Measurements from ENCODE around the gene RAB8B.

DNA sequence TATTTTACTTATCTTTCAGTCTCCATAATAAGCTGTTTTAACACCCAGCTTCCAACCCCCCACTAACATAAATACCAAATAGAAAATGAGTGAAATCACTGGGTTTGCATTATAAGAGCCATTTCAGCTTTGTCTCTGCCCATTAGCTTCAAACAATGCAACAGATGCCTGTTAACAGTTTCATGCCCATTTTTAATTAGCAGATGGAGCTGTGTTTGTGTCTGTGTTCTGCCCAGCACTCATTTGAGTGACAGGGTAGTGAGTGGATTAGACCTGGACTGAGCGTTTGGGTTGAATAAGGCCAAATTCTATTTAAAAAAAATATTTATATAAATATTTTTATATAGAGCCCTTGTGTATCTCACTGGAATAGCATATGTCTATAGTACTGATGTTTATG lies 7.4 kb downstream of the RAB8B start:
- TF ChIP-seq, protein P1, sequence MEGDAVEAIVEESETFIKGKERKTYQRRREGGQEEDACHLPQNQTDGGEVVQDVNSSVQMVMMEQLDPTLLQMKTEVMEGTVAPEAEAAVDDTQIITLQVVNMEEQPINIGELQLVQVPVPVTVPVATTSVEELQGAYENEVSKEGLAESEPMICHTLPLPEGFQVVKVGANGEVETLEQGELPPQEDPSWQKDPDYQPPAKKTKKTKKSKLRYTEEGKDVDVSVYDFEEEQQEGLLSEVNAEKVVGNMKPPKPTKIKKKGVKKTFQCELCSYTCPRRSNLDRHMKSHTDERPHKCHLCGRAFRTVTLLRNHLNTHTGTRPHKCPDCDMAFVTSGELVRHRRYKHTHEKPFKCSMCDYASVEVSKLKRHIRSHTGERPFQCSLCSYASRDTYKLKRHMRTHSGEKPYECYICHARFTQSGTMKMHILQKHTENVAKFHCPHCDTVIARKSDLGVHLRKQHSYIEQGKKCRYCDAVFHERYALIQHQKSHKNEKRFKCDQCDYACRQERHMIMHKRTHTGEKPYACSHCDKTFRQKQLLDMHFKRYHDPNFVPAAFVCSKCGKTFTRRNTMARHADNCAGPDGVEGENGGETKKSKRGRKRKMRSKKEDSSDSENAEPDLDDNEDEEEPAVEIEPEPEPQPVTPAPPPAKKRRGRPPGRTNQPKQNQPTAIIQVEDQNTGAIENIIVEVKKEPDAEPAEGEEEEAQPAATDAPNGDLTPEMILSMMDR (IDR thresholded peaks at IDR 0.05) = no peak
- no peak for TF ChIP-seq POLR2A (IDR thresholded peaks at IDR 0.05)

Data from testis (tissue), 2 donors.